Measurements from ENCODE around the gene ATXN10.

ATXN10 gene

GRCh38 chr22:45852826-45853225 lies 181.2 kb downstream of the ATXN10 start:
- Histone ChIP-seq H3F3A (ENCODE audit: control insufficient read depth, insufficient read depth) (no peaks in the 10 kb centered on the region; the same call in 1 of the 2 replicates), H3K4me3 (ENCODE audit: low read length) (no peak overlapping the region), H3K36me3 (ENCODE audit: control insufficient read depth, low read length) (peaks cover 45% of the 10 kb centered on the region), H3K4me1 (ENCODE audit: control insufficient read depth, low read length) (no peaks in the 10 kb centered on the region), H4K20me1 (ENCODE audit: control insufficient read depth, insufficient read depth, low read depth, low read length) (no peaks in the 10 kb centered on the region), H3K79me2 (ENCODE audit: control insufficient read depth, low read length) (no peaks in the 10 kb centered on the region), H3K27me3 (ENCODE audit: control insufficient read depth, low read length) (no peaks in the 10 kb centered on the region), H3K27ac (ENCODE audit: low read depth, low read length) (no peak overlapping the region), H3K9me3 (ENCODE audit: control insufficient read depth, insufficient read depth, low read length) (no peaks in the 10 kb centered on the region), H3K9me2 (replicated peaks; ENCODE audit: control insufficient read depth, low read length) (no peaks in the 10 kb centered on the region), H3K4me2 (ENCODE audit: low read length) (no peak overlapping the region)
- TF ChIP-seq CTCF (IDR thresholded peaks at IDR 0.05; ENCODE audit: low read depth, low read length, poor library complexity, severe bottlenecking) (no peak), EZH2phosphoT487 (IDR thresholded peaks at IDR 0.05; ENCODE audit: borderline replicate concordance, low read length) (no peak)

DNA sequence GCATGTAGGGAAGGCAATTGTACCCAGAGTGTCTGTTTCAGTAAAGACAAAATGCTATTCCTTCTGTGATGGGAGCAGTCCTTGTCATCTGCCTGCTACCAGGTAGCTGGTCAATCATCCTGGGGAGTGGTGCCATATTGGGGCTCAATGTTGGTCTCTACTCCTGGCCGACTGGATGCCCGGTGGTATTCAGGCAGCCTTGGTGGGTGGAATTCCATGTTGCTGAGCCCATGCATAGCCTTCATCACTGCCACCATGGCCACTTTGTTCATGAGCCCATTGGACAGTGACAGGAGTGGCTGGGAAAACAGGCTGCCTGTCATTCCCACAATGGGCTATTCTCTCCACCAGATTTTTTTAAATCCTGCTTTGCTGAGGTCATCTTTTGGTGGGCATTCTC lies 184.3 kb downstream of the ATXN10 start:
- Histone ChIP-seq H3F3A (ENCODE audit: control insufficient read depth, insufficient read depth) (no peaks in the 10 kb centered on the region; the same call in 1 of the 2 replicates), H3K27ac (ENCODE audit: low read depth, low read length) (no peak overlapping the region), H3K4me3 (ENCODE audit: low read length) (no peak overlapping the region), H3K4me2 (ENCODE audit: low read length) (no peak overlapping the region), H3K9me2 (replicated peaks; ENCODE audit: control insufficient read depth, low read length) (no peaks in the 10 kb centered on the region), H3K4me1 (ENCODE audit: control insufficient read depth, low read length) (no peaks in the 10 kb centered on the region), H3K27me3 (ENCODE audit: control insufficient read depth, low read length) (no peaks in the 10 kb centered on the region), H3K9me3 (ENCODE audit: control insufficient read depth, insufficient read depth, low read length) (no peaks in the 10 kb centered on the region), H3K79me2 (ENCODE audit: control insufficient read depth, low read length) (no peaks in the 10 kb centered on the region), H3K36me3 (ENCODE audit: control insufficient read depth, low read length) (peaks cover 20% of the 10 kb centered on the region), H4K20me1 (ENCODE audit: control insufficient read depth, insufficient read depth, low read depth, low read length) (no peaks in the 10 kb centered on the region)
- TF ChIP-seq EZH2phosphoT487 (IDR thresholded peaks at IDR 0.05; ENCODE audit: borderline replicate concordance, low read length) (no peak), CTCF (IDR thresholded peaks at IDR 0.05; ENCODE audit: low read depth, low read length, poor library complexity, severe bottlenecking) (no peak)

DNA sequence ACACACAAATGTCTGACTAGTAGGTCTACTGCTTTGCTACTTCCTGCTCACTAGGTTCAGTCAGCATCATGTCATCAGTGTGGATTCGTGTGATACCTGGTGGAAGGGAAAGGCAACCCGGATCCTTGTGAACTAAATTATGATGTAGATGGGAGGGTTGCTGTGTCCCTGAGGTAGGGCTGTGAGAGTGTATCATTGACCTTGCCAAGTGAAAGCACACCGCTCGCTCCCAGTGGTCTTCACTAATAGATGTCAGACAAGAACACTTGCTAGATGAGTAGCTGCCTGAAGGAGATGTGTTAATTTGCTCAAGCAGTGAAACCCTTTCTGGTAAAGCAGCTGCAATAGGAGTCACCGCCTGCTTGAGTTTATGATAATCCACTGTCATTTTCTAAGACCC lies 185.9 kb downstream of the ATXN10 start:
- Histone ChIP-seq H3K4me3 (ENCODE audit: low read length) (no peak overlapping the region), H3K9me2 (replicated peaks; ENCODE audit: control insufficient read depth, low read length) (no peaks in the 10 kb centered on the region), H3K4me1 (ENCODE audit: control insufficient read depth, low read length) (no peaks in the 10 kb centered on the region), H3K4me2 (ENCODE audit: low read length) (no peak overlapping the region), H3F3A (ENCODE audit: control insufficient read depth, insufficient read depth) (peaks cover 8% of the 10 kb centered on the region), H3K79me2 (ENCODE audit: control insufficient read depth, low read length) (no peaks in the 10 kb centered on the region), H3K27me3 (ENCODE audit: control insufficient read depth, low read length) (no peaks in the 10 kb centered on the region), H4K20me1 (ENCODE audit: control insufficient read depth, insufficient read depth, low read depth, low read length) (no peaks in the 10 kb centered on the region), H3K9me3 (ENCODE audit: control insufficient read depth, insufficient read depth, low read length) (no peaks in the 10 kb centered on the region; the same call in 1 of the 2 replicates), H3K27ac (ENCODE audit: low read depth, low read length) (no peak overlapping the region), H3K36me3 (ENCODE audit: control insufficient read depth, low read length) (peaks cover 4% of the 10 kb centered on the region)
- TF ChIP-seq CTCF (IDR thresholded peaks at IDR 0.05; ENCODE audit: low read depth, low read length, poor library complexity, severe bottlenecking) (no peak), EZH2phosphoT487 (IDR thresholded peaks at IDR 0.05; ENCODE audit: borderline replicate concordance, low read length) (no peak)

All from DOHH2 (cell line).